Stimulated activated CD4-positive, alpha-beta T cell treated with anti-CD3 and anti-CD28 coated beads, Interleukin-15, amount 100 ng/mL, for 1 hour (primary cell): ENCODE results near the gene DRC7.

ENCODE experiments used
- DNase-seq, 2 donors: peaks; one replicate each; pipeline ENCODE4 v3.0.0-alpha.2; 2020; ENCODE audit warnings: low read depth in 1 of 2, low spot score in 1 of 2

The DRC7 gene

DNA sequence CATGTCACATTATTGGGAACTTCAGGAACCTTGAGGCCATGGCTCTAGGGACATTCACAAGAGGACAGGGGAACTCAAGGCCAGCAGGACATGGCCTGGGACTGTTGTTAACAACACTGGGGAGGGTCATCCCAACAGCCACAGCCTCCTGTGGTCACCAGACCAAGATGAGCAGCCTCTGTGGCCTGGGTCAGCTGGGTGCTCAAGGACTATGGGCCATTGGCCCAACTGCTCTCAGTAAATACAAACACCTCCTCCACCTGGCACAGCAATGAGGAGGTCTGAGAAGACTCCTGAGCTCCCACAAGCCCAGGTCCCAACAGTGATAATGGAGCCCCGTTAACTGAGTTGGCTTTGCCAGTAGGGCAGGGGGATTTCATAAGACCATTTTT is 86.7 kb downstream of the DRC7 start:
- DNase-seq: no peak
